Glutamatergic neuron (in vitro differentiated cells): ENCODE results near the gene TAGLN3. TPM values are rescaled to one million over a fixed set of nuclear protein-coding genes. Genes with fewer than 3 reads are reported as not detected.

Experiments used
- DNase-seq: peaks from one replicate; pipeline ENCODE4 v3.0.0; 2022
- H3K27ac Mint-ChIP-seq: one replicate; pipeline ENCODE4 v1.8.0; 2020; ENCODE audit warnings: mild to moderate bottlenecking, mixed read lengths, inconsistent platforms; ENCODE audit not compliant: unreplicated experiment
- H3K27me3 Mint-ChIP-seq: one replicate; pipeline ENCODE4 v1.8.0; 2020; ENCODE audit warnings: mild to moderate bottlenecking, moderate library complexity, mixed read lengths, inconsistent platforms; ENCODE audit not compliant: unreplicated experiment
- H3K36me3 Mint-ChIP-seq: one replicate; pipeline ENCODE4 v1.8.0; 2020; ENCODE audit warnings: mild to moderate bottlenecking, mixed read lengths, inconsistent platforms; ENCODE audit not compliant: unreplicated experiment
- H3K4me1 Mint-ChIP-seq: one replicate; pipeline ENCODE4 v1.8.0; 2020; ENCODE audit warnings: mild to moderate bottlenecking, low read depth, mixed read lengths, inconsistent platforms; ENCODE audit not compliant: unreplicated experiment
- H3K4me3 Mint-ChIP-seq: one replicate; pipeline ENCODE4 v1.8.0; 2020; ENCODE audit warnings: mild to moderate bottlenecking, mixed read lengths, inconsistent platforms; ENCODE audit not compliant: unreplicated experiment
- H3K9me3 Mint-ChIP-seq: one replicate; pipeline ENCODE4 v1.8.0; 2020; ENCODE audit warnings: mild to moderate bottlenecking, moderate library complexity, mixed read lengths, inconsistent platforms; ENCODE audit not compliant: unreplicated experiment
- CTCF ChIP-seq: fragments of 200-600 bp; sonication (generic); IDR thresholded peaks from one replicate; pipeline ENCODE4 v1.5.0; 2021; ENCODE audit not compliant: partially characterized antibody, unreplicated experiment
- total RNA-seq: library from RNA; stranded (reverse); fragmentation: NEBNext Ultra II Directional; extraction: Animal tissue kit (Norgen Biotek cat#: 25700); gene quantifications from one replicate; pipeline ENCODE4 v1.2.1, GENCODE V29; 2021; ENCODE audit not compliant: unreplicated experiment

The TAGLN3 gene
- total RNA-seq, 1 donor from 2014 or later = 819 TPM

DNA sequence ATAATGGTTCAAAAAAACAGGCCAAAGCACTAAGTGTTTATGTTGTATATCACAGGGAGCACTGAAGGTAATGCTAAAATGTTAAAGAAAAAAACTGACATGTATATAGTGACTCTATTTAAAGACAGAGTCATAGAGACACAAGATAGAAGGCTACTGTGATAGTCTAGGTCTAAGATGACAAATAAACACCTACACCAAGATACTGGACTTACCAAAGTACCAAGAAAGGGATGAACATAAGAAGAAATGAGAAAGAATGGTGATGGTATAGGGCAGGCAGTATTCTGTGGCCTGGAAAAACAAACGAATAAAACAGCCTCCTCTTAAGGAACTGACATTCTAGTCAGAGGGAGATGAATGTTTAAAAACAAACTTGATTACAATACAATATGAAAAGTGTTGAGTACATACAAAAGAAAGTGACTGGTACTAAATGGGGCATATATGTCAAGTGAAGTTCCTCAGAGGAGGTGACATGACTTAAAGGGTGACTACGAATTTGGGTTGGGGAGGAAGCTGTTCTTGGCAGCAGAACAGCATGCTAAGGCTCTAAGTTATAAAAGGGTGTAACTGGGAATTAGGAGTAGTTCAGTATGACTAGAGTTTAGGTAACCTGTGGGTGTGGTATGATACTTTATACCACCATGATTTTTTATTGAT is 14.0 kb upstream of the TAGLN3 start:
- Mint-ChIP-seq H3K4me3 (no peak overlapping the region), H3K27ac (no peak overlapping the region), H3K36me3 (no peaks in the 10 kb centered on the region), H3K27me3 (peaks cover 2% of the 10 kb centered on the region), H3K4me1 (peaks cover 13% of the 10 kb centered on the region), H3K9me3 (no peaks in the 10 kb centered on the region)
- no peak for TF ChIP-seq CTCF
- DNase-seq = no peak

DNA sequence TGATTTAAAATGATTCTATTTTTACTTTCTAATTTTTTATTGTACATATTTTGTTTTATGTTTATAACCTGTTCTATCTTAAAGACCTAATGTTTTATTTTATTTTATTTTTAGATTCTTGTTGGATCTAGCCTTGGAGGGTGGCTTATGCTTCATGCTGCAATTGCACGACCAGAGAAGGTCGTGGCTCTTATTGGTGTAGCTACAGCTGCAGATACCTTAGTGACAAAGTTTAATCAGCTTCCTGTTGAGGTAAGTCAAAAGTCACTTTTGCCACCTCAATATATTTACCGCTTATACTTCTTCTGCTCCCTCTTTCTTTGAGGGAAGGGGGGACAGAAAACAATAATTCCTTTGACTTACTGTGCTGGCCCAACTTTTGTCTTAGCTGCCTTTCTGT is 11.9 kb upstream of the TAGLN3 start:
- Mint-ChIP-seq H3K4me3 (no peak overlapping the region), H3K9me3 (no peaks in the 10 kb centered on the region), H3K4me1 (peaks cover 6% of the 10 kb centered on the region), H3K27ac (no peak overlapping the region), H3K27me3 (peaks cover 2% of the 10 kb centered on the region), H3K36me3 (no peaks in the 10 kb centered on the region)
- no peak for TF ChIP-seq CTCF
- DNase-seq = no peak

- peaks cover 8% of the 10 kb centered on the region for H3K4me1 Mint-ChIP-seq
- H3K36me3 Mint-ChIP-seq = no peaks in the 10 kb centered on the region
- no peak overlapping the region for H3K4me3 Mint-ChIP-seq
- peak; percentile 84 for TF ChIP-seq CTCF
- peaks cover 2% of the 10 kb centered on the region for H3K27me3 Mint-ChIP-seq
- DNase-seq = no peak
- no peaks in the 10 kb centered on the region for H3K9me3 Mint-ChIP-seq
- H3K27ac Mint-ChIP-seq = peak overlapping the region; percentile 2
These were observed 9.6 kb upstream of the TAGLN3 start for GRCh38 chr3:111989061-111989678.

DNA sequence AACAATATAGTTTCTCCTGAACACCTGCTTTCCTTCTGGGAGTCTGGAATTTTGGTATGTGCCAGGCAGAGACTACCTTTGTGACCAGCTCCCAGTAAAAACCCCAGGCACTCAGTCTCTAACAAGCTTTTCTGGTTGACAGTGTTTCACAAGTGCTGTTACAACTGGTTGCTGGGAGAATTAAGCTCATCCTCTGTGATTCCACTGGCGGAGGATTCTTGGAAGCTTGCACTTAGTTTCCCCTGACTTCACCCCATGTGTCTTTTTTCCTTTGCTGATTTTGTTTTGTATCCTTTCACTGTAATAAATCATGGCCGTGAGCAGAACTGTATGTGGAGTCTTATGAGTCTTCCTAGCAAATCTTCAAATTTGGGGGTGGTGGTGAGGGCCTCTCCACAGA is 5.7 kb upstream of the TAGLN3 start:
- Mint-ChIP-seq H3K4me1 (peaks cover 12% of the 10 kb centered on the region), H3K36me3 (no peaks in the 10 kb centered on the region), H3K4me3 (no peak overlapping the region), H3K27ac (no peak overlapping the region), H3K27me3 (no peaks in the 10 kb centered on the region), H3K9me3 (no peaks in the 10 kb centered on the region)
- TF ChIP-seq CTCF = no peak
- no peak for DNase-seq

GRCh38 chr3:111999484-112000324 is 982 bp downstream of the TAGLN3 start:
- Mint-ChIP-seq H3K4me1 (peaks cover 41% of the 10 kb centered on the region), H3K27ac (peak overlapping the region; percentile 98), H3K9me3 (peaks cover 36% of the 10 kb centered on the region), H3K27me3 (peaks cover 19% of the 10 kb centered on the region), H3K36me3 (peaks cover 12% of the 10 kb centered on the region), H3K4me3 (peak overlapping the region; percentile 92)
- no peak for TF ChIP-seq CTCF
- no peak for DNase-seq
